Activated CD4-positive, alpha-beta T cell treated with anti-CD3 and anti-CD28 coated beads for 48 hours (primary cell): ENCODE measurements around the gene C1QTNF1.
"Not testable (repeated sequence)": the region's sequence is repeated elsewhere in the genome, so short reads cannot be mapped to it uniquely, and the experiment has no call there.

Source experiments
- DNase-seq: peaks from one replicate; pipeline ENCODE4 v3.0.0-alpha.2; 2020

C1QTNF1 gene

GRCh38 chr17:79062691-79063090 lies 38.7 kb downstream of the C1QTNF1 start:
- DNase-seq: no peak

- DNase-seq: no peak
Observed at GRCh38 chr17:79064026-79064425, 40.1 kb downstream of the C1QTNF1 start.

GRCh38 chr17:79065105-79065670 lies 41.2 kb downstream of the C1QTNF1 start:
- peak; percentile 74 for DNase-seq

- DNase-seq: no peak
Observed at GRCh38 chr17:79066963-79067362, 43.0 kb downstream of the C1QTNF1 start.

GRCh38 chr17:79070266-79070880 lies 46.4 kb downstream of the C1QTNF1 start:
- DNase-seq: no peak

GRCh38 chr17:79071161-79071740 lies 47.3 kb downstream of the C1QTNF1 start:
- no peak for DNase-seq

GRCh38 chr17:79072544-79072943 lies 48.6 kb downstream of the C1QTNF1 start:
- DNase-seq: no peak

- no peak for DNase-seq
Observed at GRCh38 chr17:79073016-79073705, 49.2 kb downstream of the C1QTNF1 start.

GRCh38 chr17:79073706-79074088 lies 49.7 kb downstream of the C1QTNF1 start:
- no peak for DNase-seq

GRCh38 chr17:79074121-79074648 lies 50.2 kb downstream of the C1QTNF1 start:
- not testable (repeated sequence) for DNase-seq

- peak; percentile 93 for DNase-seq
Observed at GRCh38 chr17:79074649-79075445, 50.9 kb downstream of the C1QTNF1 start, which contains the start of gene ENGASE. TSS of gene ENGASE (plus strand) at chr17:79074824. CDS start at chr17:79074945, 121 bp downstream.

- DNase-seq: peak; percentile 41
Observed at GRCh38 chr17:79075446-79075750, 51.4 kb downstream of the C1QTNF1 start.

GRCh38 chr17:79075861-79076406 lies 52.0 kb downstream of the C1QTNF1 start:
- DNase-seq: no peak

- DNase-seq: no peak
Observed at GRCh38 chr17:79077587-79077986, 53.6 kb downstream of the C1QTNF1 start.

- DNase-seq: no peak
Observed at GRCh38 chr17:79078476-79079190, 54.7 kb downstream of the C1QTNF1 start.

GRCh38 chr17:79079421-79080200 lies 55.6 kb downstream of the C1QTNF1 start:
- no peak for DNase-seq

- no peak for DNase-seq
Observed at GRCh38 chr17:79080349-79080748, 56.4 kb downstream of the C1QTNF1 start.

GRCh38 chr17:79080761-79081290 lies 56.9 kb downstream of the C1QTNF1 start:
- DNase-seq: no peak

- DNase-seq: no peak
Observed at GRCh38 chr17:79081571-79082276, 57.8 kb downstream of the C1QTNF1 start.
